22Rv1 (cell line): ENCODE data around the gene FLCN.
"Not testable (repeated sequence)": the region's sequence is repeated elsewhere in the genome, so short reads cannot be mapped to it uniquely, and the experiment has no call there.

ENCODE experiments used
- H3K27ac ChIP-seq: fragments of 450-650 bp; 2 replicates; pipeline ENCODE4 v1.5.1; 2017
- ZFX ChIP-seq: fragments of 450-650 bp; IDR thresholded peaks from 2 replicates; pipeline ENCODE4 v1.6.1; 2017; ENCODE audit warnings: antibody characterized with exemption, borderline replicate concordance
- TF ChIP-seq, protein P1 (sequence below): fragments of 450-650 bp; IDR thresholded peaks from 2 replicates; pipeline ENCODE4 v1.5.1; 2017; ENCODE audit warnings: mild to moderate bottlenecking

The FLCN gene

DNA sequence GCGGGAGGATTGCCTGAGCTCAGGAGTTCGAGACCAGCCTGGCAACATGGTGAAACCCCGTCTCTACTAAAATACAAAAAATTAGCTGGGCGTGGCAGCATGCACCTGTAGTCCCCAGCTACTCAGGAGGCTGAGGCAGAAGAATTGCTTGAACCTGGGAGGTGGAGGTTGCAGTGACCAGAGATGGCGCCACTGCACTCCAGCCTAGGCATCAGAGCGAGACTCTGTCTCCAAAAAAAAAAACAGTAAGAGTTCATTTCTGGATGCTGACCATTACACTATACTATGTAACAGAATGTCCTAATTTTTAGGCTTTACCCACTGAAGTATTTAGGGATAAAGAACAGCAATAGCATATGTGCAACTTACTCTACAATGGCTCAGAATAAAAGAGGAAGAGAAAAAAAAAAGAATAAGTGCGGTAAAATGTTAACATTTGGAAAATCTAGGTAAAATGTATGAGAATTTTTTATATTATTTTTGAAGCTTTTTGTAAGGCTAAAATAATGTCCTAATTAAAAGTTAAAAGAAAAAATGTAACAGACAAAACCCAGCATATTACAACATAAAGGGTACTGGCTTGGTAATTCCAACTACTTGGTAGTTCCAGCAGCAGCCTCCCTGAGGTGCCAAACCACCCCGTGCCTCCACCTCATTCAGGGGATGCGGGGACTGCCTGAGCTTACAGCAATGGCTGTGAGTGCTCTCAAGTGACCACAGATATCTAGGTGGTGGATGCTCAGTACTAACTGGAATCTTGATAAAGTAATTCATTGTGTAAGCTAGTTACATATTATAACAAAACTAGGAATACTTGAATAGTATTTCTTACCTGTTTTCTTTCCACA is 33.2 kb upstream of the FLCN start:
- H3K27ac ChIP-seq = no peak overlapping the region
- TF ChIP-seq, protein P1, sequence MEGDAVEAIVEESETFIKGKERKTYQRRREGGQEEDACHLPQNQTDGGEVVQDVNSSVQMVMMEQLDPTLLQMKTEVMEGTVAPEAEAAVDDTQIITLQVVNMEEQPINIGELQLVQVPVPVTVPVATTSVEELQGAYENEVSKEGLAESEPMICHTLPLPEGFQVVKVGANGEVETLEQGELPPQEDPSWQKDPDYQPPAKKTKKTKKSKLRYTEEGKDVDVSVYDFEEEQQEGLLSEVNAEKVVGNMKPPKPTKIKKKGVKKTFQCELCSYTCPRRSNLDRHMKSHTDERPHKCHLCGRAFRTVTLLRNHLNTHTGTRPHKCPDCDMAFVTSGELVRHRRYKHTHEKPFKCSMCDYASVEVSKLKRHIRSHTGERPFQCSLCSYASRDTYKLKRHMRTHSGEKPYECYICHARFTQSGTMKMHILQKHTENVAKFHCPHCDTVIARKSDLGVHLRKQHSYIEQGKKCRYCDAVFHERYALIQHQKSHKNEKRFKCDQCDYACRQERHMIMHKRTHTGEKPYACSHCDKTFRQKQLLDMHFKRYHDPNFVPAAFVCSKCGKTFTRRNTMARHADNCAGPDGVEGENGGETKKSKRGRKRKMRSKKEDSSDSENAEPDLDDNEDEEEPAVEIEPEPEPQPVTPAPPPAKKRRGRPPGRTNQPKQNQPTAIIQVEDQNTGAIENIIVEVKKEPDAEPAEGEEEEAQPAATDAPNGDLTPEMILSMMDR = peak; percentile 79
- TF ChIP-seq ZFX = no peak

DNA sequence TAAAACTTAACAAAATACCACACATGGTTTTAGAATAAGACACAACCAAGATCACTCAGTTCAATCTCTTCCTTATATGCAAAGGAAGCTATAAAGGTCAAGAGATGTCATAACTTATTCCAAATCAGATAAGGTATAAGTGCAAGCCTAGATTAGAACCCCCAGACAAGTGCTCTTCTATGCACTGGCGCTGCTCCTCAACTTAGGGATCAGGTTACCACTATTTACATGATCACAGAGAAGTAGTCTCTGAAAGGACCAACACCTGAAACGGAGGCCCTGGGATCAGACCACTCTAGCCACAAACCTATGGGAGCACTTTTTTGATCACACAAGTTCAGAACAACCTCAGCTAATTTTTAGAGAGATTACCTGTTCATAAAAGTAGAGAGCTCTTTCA is 27.5 kb upstream of the FLCN start:
- TF ChIP-seq, protein P1 = no peak
- TF ChIP-seq ZFX = no peak
- no peak overlapping the region for H3K27ac ChIP-seq

DNA sequence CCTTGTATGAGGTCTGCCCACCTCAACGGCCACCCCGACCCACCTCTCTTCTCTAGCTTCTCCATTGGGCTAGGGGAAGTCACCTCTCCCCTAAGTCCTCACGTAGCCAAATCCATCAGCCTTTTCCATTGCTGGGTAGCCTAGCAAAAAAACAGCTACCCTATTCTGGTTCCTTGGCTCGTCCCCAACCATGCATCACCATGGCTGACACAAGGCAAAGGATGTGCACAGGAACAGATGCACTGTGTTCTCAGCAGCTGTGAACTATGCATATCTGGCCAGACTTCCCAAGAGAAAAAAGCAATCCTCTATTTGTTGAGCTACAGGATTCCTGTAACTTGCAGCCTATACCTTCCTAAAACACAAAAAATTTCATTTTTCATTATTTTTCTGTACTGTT is 22.0 kb upstream of the FLCN start:
- TF ChIP-seq ZFX = no peak
- TF ChIP-seq, protein P1 = no peak
- H3K27ac ChIP-seq = no peak overlapping the region

DNA sequence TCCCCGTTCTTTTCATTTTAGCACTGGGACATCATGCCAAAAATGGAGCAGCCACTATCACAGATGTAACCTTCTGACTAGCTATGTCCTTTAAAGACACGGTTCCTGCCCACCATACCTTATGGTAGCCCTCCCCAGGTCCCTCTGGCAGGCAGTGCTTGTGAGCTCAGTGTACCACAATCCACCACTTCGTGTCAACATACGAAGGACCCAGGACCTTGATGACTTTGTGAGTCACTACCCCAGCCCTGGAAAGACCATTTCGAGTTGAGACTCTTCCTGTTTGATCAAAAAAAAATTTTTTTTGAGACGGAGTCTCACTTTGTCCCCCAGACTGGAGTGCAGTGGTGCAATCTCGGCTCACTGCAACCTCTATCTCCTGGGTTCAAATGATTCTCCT is 21.0 kb upstream of the FLCN start:
- H3K27ac ChIP-seq = no peak overlapping the region
- TF ChIP-seq ZFX = no peak
- TF ChIP-seq, protein P1 = no peak

DNA sequence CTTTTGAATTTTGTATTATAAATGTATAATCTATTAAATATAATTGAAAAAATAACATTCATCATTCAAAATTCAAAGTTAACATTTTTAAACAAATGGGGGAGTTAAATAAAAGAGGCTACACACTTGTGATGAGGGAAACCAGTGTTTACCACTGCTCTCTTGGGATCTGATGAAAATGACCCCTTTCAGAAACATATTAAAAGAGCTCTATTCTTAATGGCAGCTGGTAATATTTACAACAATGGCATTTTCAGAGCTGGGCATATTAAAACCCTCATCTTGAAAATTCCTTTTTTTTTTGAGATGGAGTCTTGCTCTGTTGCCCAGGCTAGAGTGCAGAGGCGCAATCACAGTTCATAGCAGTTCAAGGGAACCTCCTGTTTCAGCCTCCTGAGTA is 19.3 kb upstream of the FLCN start:
- H3K27ac ChIP-seq = no peak overlapping the region
- TF ChIP-seq ZFX = no peak
- TF ChIP-seq, protein P1 = no peak

DNA sequence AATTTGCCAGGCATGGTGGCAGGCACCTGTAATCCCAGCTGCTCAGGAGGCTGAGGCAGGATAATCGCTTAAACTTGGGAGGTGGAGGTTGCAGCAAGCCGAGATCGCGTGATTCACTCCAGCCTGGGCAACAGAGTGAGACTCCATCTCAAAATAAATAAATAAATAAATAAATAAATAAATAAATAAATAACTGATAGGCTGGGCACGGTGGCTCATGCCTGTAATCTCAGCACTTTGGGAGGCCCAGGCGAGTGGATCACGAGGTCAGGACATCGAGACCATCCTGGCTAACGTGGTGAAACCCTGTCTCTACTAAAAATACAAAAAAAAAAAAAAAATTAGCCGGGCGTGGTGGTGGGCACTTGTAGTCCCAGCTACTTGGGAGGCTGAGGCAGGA is 18.7 kb upstream of the FLCN start:
- H3K27ac ChIP-seq = not testable (repeated sequence)

DNA sequence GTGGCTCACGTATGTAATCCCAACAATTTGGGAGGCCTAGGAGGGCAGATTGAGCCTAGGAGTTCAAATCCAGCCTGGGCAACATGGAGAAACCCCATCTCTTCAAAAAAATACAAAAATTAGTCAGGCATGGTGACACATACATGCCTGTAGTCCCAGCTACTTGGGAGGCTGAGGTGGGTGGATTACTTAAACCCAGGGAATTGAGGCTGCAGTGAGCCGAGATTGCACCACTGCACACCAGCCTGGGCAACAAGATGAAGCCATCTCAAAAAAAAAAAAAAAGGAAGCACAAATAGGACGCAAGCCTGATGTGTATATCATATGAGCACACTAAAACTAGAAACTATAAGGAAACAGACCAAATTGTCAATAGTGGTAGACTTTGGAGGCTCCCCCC is 17.1 kb upstream of the FLCN start:
- no peak for TF ChIP-seq ZFX
- TF ChIP-seq, protein P1 = no peak
- H3K27ac ChIP-seq = 0 out of 2 replicates have a peak overlapping the region, but pooled peaks have one; percentile 13
